Lower leg skin (tissue), 4 donors: Measurements from ENCODE around the gene CAPN10. TPM values are rescaled to one million over a fixed set of nuclear protein-coding genes. Genes with fewer than 3 reads are reported as not detected.

ENCODE experiments used
- DNase-seq, 2 donors: peaks; one replicate each; pipeline ENCODE4 v3.0.0-alpha.2; 2019; ENCODE audit warnings: low spot score in 2 of 2
- H3K4me3 ChIP-seq: fragments of 200-600 bp; sonication (generic); 2 replicates; pipeline ENCODE4 v1.5.1; 2017; ENCODE audit warnings: mild to moderate bottlenecking, low read depth; ENCODE audit not compliant: poor library complexity, severe bottlenecking
- POLR2A ChIP-seq, 2 donors: fragments of 450-650 bp; IDR thresholded peaks; one replicate each; pipeline ENCODE4 v1.6.1; 2016 to 2017; ENCODE audit warnings: antibody characterized with exemption in 2 of 2, mild to moderate bottlenecking in 1 of 2, moderate library complexity in 1 of 2
- WGBS, 2 donors: methylation state at CpG; one replicate each; pipeline ENCODE4 v1.1.5; 2018; 5-methylcytosine and 5-hydroxymethylcytosine counted together
- intact Hi-C: fragments of 100-400 bp; cut with DNase I; formaldehyde crosslinking; loops from one replicate; pipeline ENCODE4 v1.15.0; 2023; ENCODE audit warnings: low total_unique reads
- total RNA-seq, 4 donors: library from RNA; depleted of rRNA; stranded (reverse); fragments of >200 nt; gene quantifications; one replicate each; pipeline ENCODE4 v1.1.0, GENCODE V29; 2016
- TF ChIP-seq, protein P1 (sequence below), 3 donors: fragments of 450-650 bp; IDR thresholded peaks; one replicate each; pipeline ENCODE4 v1.5.1; 2016; ENCODE audit warnings: antibody characterized with exemption in 3 of 3, mild to moderate bottlenecking in 3 of 3, moderate library complexity in 2 of 3

CAPN10 gene
- total RNA-seq, 4 donors from 2014 or later, result 25.6 to 38.0 (median 28.4) TPM

DNA sequence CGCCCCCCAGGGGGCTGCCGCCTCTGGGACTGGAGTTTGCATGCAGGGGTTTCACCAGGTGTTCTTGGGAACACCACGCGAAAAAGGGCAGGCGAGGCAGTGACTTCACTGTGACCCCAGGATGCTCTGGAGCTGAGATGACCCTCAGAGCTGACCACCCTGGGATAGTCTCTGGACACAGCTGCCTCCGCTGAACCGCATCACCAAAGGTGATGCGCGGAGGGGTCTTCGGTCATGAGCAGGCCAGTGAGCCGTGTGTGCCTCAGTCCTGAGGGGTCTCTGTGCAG is 56.2 kb downstream of the CAPN10 start:
- 89 to 93% methylated on average over 6 to 8 of the region's 11 CpGs for WGBS, 2 donors
- no peak overlapping the region for H3K4me3 ChIP-seq
- TF ChIP-seq, protein P1, sequence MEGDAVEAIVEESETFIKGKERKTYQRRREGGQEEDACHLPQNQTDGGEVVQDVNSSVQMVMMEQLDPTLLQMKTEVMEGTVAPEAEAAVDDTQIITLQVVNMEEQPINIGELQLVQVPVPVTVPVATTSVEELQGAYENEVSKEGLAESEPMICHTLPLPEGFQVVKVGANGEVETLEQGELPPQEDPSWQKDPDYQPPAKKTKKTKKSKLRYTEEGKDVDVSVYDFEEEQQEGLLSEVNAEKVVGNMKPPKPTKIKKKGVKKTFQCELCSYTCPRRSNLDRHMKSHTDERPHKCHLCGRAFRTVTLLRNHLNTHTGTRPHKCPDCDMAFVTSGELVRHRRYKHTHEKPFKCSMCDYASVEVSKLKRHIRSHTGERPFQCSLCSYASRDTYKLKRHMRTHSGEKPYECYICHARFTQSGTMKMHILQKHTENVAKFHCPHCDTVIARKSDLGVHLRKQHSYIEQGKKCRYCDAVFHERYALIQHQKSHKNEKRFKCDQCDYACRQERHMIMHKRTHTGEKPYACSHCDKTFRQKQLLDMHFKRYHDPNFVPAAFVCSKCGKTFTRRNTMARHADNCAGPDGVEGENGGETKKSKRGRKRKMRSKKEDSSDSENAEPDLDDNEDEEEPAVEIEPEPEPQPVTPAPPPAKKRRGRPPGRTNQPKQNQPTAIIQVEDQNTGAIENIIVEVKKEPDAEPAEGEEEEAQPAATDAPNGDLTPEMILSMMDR (IDR thresholded peaks at IDR 0.05), result no peak
- no peak for TF ChIP-seq POLR2A (IDR thresholded peaks at IDR 0.05)
- intact Hi-C loops, result no loop called here
- peak in 1 of 2 donors; percentile 4 for DNase-seq

DNA sequence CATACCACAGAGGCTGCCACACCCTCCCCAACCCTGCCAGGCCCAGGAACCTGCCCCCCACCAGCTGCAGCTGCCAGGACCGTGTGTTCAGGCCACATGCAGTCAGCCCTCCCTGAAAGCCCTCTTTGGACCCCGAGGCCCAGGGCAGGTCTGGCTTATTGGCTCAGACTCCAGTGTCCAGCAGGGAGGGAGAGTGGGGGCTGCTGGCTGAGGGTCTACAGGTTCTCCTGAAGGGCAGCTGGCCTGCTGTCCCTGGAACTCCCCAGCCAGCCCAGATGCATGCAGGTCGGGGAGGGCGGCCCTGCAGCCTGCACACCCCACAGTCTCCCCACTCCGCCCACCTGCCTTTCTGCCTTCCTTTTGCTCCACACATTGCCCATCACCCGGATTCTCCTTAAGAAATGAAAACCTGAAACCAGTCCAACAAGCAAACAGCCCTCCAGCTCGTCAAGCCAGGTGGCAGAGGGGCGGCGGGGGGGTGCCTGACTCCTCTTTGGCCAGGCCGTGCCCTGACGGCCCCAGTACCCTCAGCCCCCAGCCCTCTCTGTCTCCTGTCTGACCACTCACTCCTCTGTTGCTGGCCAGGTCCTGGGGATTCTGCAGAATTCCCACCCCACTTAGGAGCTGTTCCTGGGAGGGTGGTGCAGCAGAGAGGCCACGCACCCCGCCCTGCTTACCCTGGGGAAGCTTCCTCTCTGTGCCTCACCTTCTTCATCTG is 56.7 kb downstream of the CAPN10 start:
- peak; percentile 5 to 59 for DNase-seq
- intact Hi-C loops, result no loop called here
- 64% methylated on average over 12 to 13 of the region's 13 CpGs for WGBS, 2 donors
- H3K4me3 ChIP-seq, result no peak overlapping the region
- TF ChIP-seq, protein P1 (IDR thresholded peaks at IDR 0.05), result no peak
- TF ChIP-seq POLR2A (IDR thresholded peaks at IDR 0.05), result no peak

DNA sequence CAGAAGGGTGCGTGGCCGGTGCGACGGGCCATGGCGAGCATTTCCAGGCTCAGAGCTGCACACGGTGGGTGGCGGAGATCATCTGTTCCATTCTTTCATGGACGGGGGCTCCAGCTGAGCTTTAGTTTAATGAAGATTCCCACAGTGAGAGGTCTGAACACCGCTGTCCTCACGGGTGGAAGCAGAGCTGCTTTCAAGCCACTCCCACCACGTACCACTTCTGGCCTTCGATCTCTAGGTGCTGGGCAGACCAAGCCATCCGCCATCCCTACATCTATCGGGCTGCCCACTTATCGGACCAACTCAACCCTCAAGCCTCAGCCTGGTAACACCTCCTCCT is 57.2 kb downstream of the CAPN10 start:
- DNase-seq, result no peak
- 78 to 87% methylated on average over 9 to 15 of the region's 15 CpGs for WGBS, 2 donors
- TF ChIP-seq, protein P1 (IDR thresholded peaks at IDR 0.05), result no peak
- no peak for TF ChIP-seq POLR2A (IDR thresholded peaks at IDR 0.05)
- no peak overlapping the region for H3K4me3 ChIP-seq
- intact Hi-C loops, result no loop called here

DNA sequence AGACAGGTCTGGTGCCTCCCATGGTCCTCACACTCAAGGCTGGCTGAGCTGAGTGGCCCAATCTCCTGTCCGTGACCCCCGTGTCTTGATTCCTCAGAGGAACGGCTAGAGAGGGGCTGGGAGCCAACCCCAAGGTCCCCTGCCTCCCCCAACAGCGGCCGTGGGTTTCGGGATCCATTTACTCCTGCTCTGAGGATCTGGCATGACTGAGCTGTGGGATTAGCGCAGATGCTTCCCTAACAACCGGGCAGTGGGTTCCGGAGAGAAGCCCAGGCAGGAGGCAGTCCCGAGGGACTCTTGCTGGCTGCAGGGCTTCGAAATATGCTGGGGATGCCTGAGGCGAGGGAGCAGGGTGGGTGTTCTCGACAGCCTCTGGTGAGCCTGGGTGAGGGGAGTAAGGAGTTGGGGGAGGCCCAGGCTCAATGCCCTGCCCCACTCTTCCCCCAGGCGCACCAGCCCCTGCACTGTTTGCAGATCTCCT is 57.7 kb downstream of the CAPN10 start:
- TF ChIP-seq POLR2A (IDR thresholded peaks at IDR 0.05), result no peak
- TF ChIP-seq, protein P1 (IDR thresholded peaks at IDR 0.05), result no peak
- WGBS, 2 donors, result 51 to 65% methylated on average over 14 of the region's 14 CpGs
- intact Hi-C loops, result no loop called here
- no peak overlapping the region for H3K4me3 ChIP-seq
- DNase-seq, result peak; percentile 5 to 79

DNA sequence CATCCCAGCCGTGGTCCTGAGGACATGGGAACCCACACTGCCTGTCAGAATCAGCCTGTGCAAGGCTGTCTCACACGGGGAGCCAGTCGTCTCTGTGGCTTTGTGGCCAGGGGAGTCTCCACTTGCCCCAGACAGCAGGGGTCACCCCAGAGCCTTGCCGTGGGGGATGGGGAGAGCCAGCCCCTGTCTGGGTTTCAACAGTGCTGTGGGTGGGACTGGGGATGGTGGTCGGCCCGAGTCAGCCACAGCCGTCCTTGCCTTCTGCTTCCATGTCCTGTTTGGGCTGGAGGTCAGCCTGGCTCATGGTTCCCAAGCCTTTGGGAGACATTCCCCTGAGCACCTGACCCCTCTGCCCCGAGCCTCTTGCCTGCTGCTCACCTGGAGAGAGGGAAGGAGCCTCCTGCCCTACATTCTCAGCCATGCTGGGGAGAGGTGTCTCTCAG is 58.3 kb downstream of the CAPN10 start:
- 51 to 69% methylated on average over 8 of the region's 8 CpGs for WGBS, 2 donors
- peak; percentile 5 to 76 for DNase-seq
- no peak overlapping the region for H3K4me3 ChIP-seq
- intact Hi-C loops, result no loop called here
- TF ChIP-seq, protein P1 (IDR thresholded peaks at IDR 0.05), result no peak
- TF ChIP-seq POLR2A (IDR thresholded peaks at IDR 0.05), result no peak

DNA sequence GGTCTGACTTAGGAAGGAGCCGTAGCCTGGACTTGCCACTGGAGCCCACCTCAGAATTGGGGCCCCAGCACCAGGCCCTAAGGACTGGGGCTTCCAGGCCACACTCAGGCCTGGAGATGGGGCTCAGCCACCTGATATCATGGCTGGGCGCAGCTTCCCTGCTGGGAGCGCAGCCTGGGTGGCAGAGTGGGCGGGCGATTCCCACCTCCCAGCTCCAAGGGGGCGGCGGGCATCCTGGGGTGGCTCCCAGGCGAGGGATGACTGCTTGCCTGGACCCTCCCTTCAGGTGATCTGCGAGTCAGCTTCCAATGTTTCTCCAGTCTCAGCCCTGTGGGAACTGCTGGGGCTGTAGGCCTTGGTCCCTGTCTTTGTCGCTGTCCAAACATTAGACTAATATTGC is 58.8 kb downstream of the CAPN10 start:
- no peak overlapping the region for H3K4me3 ChIP-seq
- intact Hi-C loops, result no loop called here
- WGBS, 2 donors, result 78 to 87% methylated on average over 4 to 9 of the region's 10 CpGs
- no peak for TF ChIP-seq POLR2A (IDR thresholded peaks at IDR 0.05)
- TF ChIP-seq, protein P1 (IDR thresholded peaks at IDR 0.05), result no peak
- peak; percentile 6 to 70 for DNase-seq
